Stimulated activated CD4-positive, alpha-beta T cell treated with anti-CD3 and anti-CD28 coated beads, TNF-alpha, amount 100 ng/mL, for 4 hours (primary cell): Measurements from ENCODE around the gene MRC2.

Experiments
- DNase-seq, 3 experiments: peaks; one replicate each; pipeline ENCODE4 v3.0.0-alpha.2; 2020; ENCODE audit warnings: low read depth in 3 of 3

Gene MRC2

GRCh38 chr17:62719586-62719985, 92.1 kb downstream of the MRC2 start:
- no peak for DNase-seq

- no peak for DNase-seq
Measured at GRCh38 chr17:62720126-62720850, 92.8 kb downstream of the MRC2 start.

GRCh38 chr17:62722625-62723024, 95.2 kb downstream of the MRC2 start:
- DNase-seq = no peak

DNA sequence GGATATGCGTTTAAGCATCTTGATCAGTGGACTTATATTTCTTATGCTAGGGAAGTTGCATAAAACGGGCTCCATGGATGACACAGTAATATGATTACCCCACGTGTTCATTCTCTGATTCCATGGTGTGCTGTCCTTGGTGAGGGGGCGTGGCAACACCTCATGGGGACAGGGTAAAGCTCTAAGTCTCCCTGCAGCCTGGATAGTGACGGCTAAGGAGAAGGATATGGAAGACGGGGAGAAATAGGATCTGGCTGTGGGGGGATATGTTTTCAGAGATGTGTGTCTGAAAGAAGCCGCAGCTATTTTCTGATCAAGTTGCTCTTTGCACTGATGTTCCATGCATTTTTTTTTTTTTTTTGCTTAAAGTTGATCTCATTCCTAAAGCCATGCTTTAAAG, 96.4 kb downstream of the MRC2 start:
- no peak for DNase-seq

DNA sequence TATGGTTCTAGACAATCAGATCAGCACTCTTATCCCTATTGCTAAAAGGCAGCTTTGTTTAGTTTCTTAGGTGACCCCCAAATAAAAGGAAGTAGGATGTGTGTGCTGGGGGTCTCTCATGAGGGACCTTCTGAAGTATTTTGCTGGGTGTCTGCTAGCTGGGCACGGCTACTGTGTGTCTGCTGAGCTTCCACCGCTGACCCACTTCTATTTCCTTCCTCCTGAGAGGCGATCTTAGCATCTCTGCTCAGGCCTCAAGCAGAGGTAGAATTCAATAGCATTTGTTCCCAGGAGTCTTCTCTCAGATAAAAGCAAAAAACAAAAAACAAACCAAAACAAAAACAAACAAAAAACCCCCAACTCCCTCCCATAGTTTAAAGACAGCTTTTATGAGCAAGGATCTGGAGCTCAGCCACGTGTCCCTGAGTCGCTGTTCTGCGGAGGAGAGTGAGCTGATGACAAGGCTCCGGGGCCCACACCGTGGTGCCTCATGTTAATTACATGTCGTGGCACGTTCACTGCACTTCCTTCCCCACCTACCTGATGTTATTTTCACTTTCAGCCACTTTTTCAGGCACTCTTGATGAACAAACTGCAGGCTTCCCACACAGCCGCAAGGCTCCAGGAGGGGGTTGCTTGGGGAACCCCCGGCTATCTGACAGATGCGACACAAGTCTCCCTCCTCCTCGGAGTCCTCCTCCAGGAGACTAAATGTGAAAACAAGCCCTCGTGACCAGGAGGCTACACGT, 97.1 kb downstream of the MRC2 start:
- peak; percentile 51 to 69 (median 67) for DNase-seq

GRCh38 chr17:62725791-62726249, 98.3 kb downstream of the MRC2 start:
- DNase-seq = no peak

GRCh38 chr17:62727916-62728672, 100.6 kb downstream of the MRC2 start:
- no peak for DNase-seq

GRCh38 chr17:62732125-62732524, 104.7 kb downstream of the MRC2 start:
- no peak for DNase-seq

- DNase-seq = no peak
Measured at GRCh38 chr17:62735044-62735651, 107.7 kb downstream of the MRC2 start.

GRCh38 chr17:62737513-62737912, 110.0 kb downstream of the MRC2 start:
- no peak for DNase-seq

GRCh38 chr17:62738281-62738680, 110.8 kb downstream of the MRC2 start:
- DNase-seq = no peak

GRCh38 chr17:62739645-62740388, 112.3 kb downstream of the MRC2 start:
- no peak for DNase-seq

- no peak for DNase-seq
Measured at GRCh38 chr17:62741290-62741689, 113.8 kb downstream of the MRC2 start.
